Measurements from ENCODE around the gene SEMA7A. TPM values are rescaled to one million over a fixed set of nuclear protein-coding genes. Genes with fewer than 3 reads are reported as not detected.
A peak's percentile ranks its signal among the peaks of the same experiment; 100 is the strongest.

The SEMA7A gene
- total and polyA plus RNA-seq, 11 donors, result 0.53 to 7.5 (median 1.8) TPM

- Histone ChIP-seq H3K4me3 (no peak overlapping the region), H3K27me3 (no peaks in the 10 kb centered on the region), H3K36me3 (no peaks in the 10 kb centered on the region), H3K4me1 (peaks cover 0 to 23% (median 0%) of the 10 kb centered on the region in 12 donors), H3K27ac (no peak overlapping the region), H3K9me3 (no peaks in the 10 kb centered on the region)
- ATAC-seq (peak in 1 of 4 donors; percentile 24), DNase-seq (no peak)
- WGBS, 4 donors, result 93 to 98% (median 95%) methylated on average over 13 to 17 of the region's 17 CpGs
- intact Hi-C loops (cut with DNase I), result no loop called here
- TF ChIP-seq POLR2A (IDR thresholded peaks at IDR 0.05), result no peak
- no peak for TF ChIP-seq CTCF (IDR thresholded peaks at IDR 0.05)
Measured at GRCh38 chr15:74395319-74396145, 38.2 kb downstream of the SEMA7A start.

- intact Hi-C loops (cut with DNase I), result no loop called here
- no peak overlapping the region for H3K4me3 ChIP-seq
- WGBS, 4 donors, result 92 to 94% (median 92%) methylated on average over 11 of the region's 11 CpGs
Measured at GRCh38 chr15:74394090-74394846, 39.5 kb downstream of the SEMA7A start.

GRCh38 chr15:74393423-74393822 is 40.3 kb downstream of the SEMA7A start:
- DNase-seq, result no peak
- intact Hi-C loops (cut with DNase I), result no loop called here
- WGBS, 4 donors, result 92 to 94% (median 93%) methylated on average over 13 of the region's 13 CpGs
- no peak for ATAC-seq
- no peaks in the 10 kb centered on the region for H3K27me3 ChIP-seq
- TF ChIP-seq CTCF (IDR thresholded peaks at IDR 0.05) (no peak), POLR2A (IDR thresholded peaks at IDR 0.05) (no peak)
- H3K4me3 ChIP-seq, result no peak overlapping the region
- no peaks in the 10 kb centered on the region for H3K36me3 ChIP-seq
- H3K9me3 ChIP-seq, result no peaks in the 10 kb centered on the region
- H3K27ac ChIP-seq, result no peak overlapping the region
- peaks cover 0 to 12% (median 0%) of the 10 kb centered on the region in 12 donors for H3K4me1 ChIP-seq

More at GRCh38 chr15:74394090-74394846, 39.5 kb downstream of the SEMA7A start:
- Histone ChIP-seq H3K9me3 (no peaks in the 10 kb centered on the region), H3K4me1 (peaks cover 0 to 13% (median 0%) of the 10 kb centered on the region in 12 donors), H3K36me3 (no peaks in the 10 kb centered on the region), H3K27me3 (no peaks in the 10 kb centered on the region), H3K27ac (no peak overlapping the region)
- ATAC-seq (no peak), DNase-seq (no peak)
- TF ChIP-seq POLR2A (IDR thresholded peaks at IDR 0.05), result no peak
- no peak for TF ChIP-seq CTCF (IDR thresholded peaks at IDR 0.05)

- no peak for ATAC-seq
- H3K4me3 ChIP-seq, result no peak overlapping the region
- H3K9me3 ChIP-seq, result no peaks in the 10 kb centered on the region
- peaks cover 0 to 12% (median 0%) of the 10 kb centered on the region in 12 donors for H3K4me1 ChIP-seq
- intact Hi-C loops (cut with DNase I), result no loop called here
- 89 to 92% (median 91%) methylated on average over 7 of the region's 7 CpGs for WGBS, 4 donors
- no peaks in the 10 kb centered on the region for H3K36me3 ChIP-seq
- no peak overlapping the region for H3K27ac ChIP-seq
- TF ChIP-seq POLR2A (IDR thresholded peaks at IDR 0.05) (no peak), CTCF (IDR thresholded peaks at IDR 0.05) (no peak)
- no peaks in the 10 kb centered on the region for H3K27me3 ChIP-seq
- no peak for DNase-seq
Measured at GRCh38 chr15:74392902-74393301, 40.9 kb downstream of the SEMA7A start.
